Activated T-cell treated with anti-CD3 and anti-CD28 coated beads, Interleukin-2, amount 50 U/mL, for 72 hours (primary cell): ENCODE results near the gene SLC9A8. TPM values are rescaled to one million over a fixed set of nuclear protein-coding genes. Genes with fewer than 3 reads are reported as not detected.
A peak's percentile ranks its signal among the peaks of the same experiment; 100 is the strongest.
"Not testable (repeated sequence)": the region's sequence is repeated elsewhere in the genome, so short reads cannot be mapped to it uniquely, and the experiment has no call there.

Experiments used
- ATAC-seq, 2 donors: fragments of 150-1000 bp; cut with Tn5 transposase; replicated peaks in 1 of 2; 2 replicates each; pipeline ENCODE4 v1.10.0; 2021; ENCODE audit warnings: moderate library complexity in 2 of 2, mild to moderate bottlenecking in 1 of 2
- DNase-seq, 2 donors: peaks; one replicate each; pipeline ENCODE4 v3.0.0; 2021 to 2022; ENCODE audit warnings: mixed read lengths in 1 of 2
- H3K27ac Mint-ChIP-seq: one replicate; pipeline ENCODE4 v1.8.0; 2022; ENCODE audit warnings: mild to moderate bottlenecking, moderate library complexity, mixed read lengths
- H3K27me3 Mint-ChIP-seq: one replicate; pipeline ENCODE4 v1.8.0; 2022; ENCODE audit warnings: low read depth, mixed read lengths
- H3K36me3 Mint-ChIP-seq, 2 donors: one replicate each; pipeline ENCODE4 v1.8.0; 2022; ENCODE audit warnings: mixed read lengths in 2 of 2, mild to moderate bottlenecking in 1 of 2; ENCODE audit not compliant: insufficient read depth in 2 of 2
- H3K4me1 Mint-ChIP-seq: one replicate; pipeline ENCODE4 v1.8.0; 2022; ENCODE audit warnings: low read depth, mixed read lengths
- H3K4me3 Mint-ChIP-seq, 2 donors: one replicate each; pipeline ENCODE4 v1.8.0; 2022; ENCODE audit warnings: mild to moderate bottlenecking in 2 of 2, mixed read lengths in 2 of 2, moderate library complexity in 2 of 2
- H3K9me3 Mint-ChIP-seq, 2 donors: one replicate each; pipeline ENCODE4 v1.8.0; 2022; ENCODE audit warnings: mixed read lengths in 2 of 2
- total RNA-seq, 2 donors: library from RNA; stranded (reverse); gene quantifications; one replicate each; pipeline ENCODE4 v1.2.3, GENCODE V29; 2022

The SLC9A8 gene
- total RNA-seq, 2 donors from 2014 or later: 19.0 to 19.9 TPM

GRCh38 chr20:49794336-49795134 is 18.1 kb upstream of the SLC9A8 start:
- peak overlapping the region in 1 of 2 donors; percentile 2 for H3K4me3 Mint-ChIP-seq
- H3K9me3 Mint-ChIP-seq: no peaks in the 10 kb centered on the region
- peaks cover 7% of the 10 kb centered on the region for H3K4me1 Mint-ChIP-seq
- ATAC-seq (peak; percentile 65 to 97), DNase-seq (no peak)
- H3K36me3 Mint-ChIP-seq: no peaks in the 10 kb centered on the region
- H3K27me3 Mint-ChIP-seq: peaks cover 53% of the 10 kb centered on the region
- no peak overlapping the region for H3K27ac Mint-ChIP-seq

GRCh38 chr20:49795135-49795424 is 17.5 kb upstream of the SLC9A8 start:
- peaks cover 7% of the 10 kb centered on the region for H3K4me1 Mint-ChIP-seq
- peak overlapping the region in 1 of 2 donors; percentile 2 for H3K4me3 Mint-ChIP-seq
- H3K9me3 Mint-ChIP-seq: no peaks in the 10 kb centered on the region
- no peak for ATAC-seq
- DNase-seq: no peak
- H3K36me3 Mint-ChIP-seq: no peaks in the 10 kb centered on the region
- H3K27ac Mint-ChIP-seq: no peak overlapping the region
- H3K27me3 Mint-ChIP-seq: peaks cover 48% of the 10 kb centered on the region

- H3K27me3 Mint-ChIP-seq: peaks cover 41% of the 10 kb centered on the region
- H3K4me3 Mint-ChIP-seq: no peak overlapping the region
- H3K4me1 Mint-ChIP-seq: peaks cover 21% of the 10 kb centered on the region
- ATAC-seq (no peak), DNase-seq (no peak)
- H3K9me3 Mint-ChIP-seq: no peaks in the 10 kb centered on the region
- H3K27ac Mint-ChIP-seq: no peak overlapping the region
- H3K36me3 Mint-ChIP-seq: no peaks in the 10 kb centered on the region
Measured at GRCh38 chr20:49796600-49797343, 15.9 kb upstream of the SLC9A8 start.

- Mint-ChIP-seq H3K9me3 (no peaks in the 10 kb centered on the region), H3K27ac (no peak overlapping the region), H3K4me1 (peaks cover 25% of the 10 kb centered on the region), H3K27me3 (peaks cover 37% of the 10 kb centered on the region), H3K36me3 (no peaks in the 10 kb centered on the region), H3K4me3 (no peak overlapping the region)
- ATAC-seq: no peak
- no peak for DNase-seq
Measured at GRCh38 chr20:49797344-49797615, 15.3 kb upstream of the SLC9A8 start.

- DNase-seq: no peak
- Mint-ChIP-seq H3K4me1 (peaks cover 35% of the 10 kb centered on the region), H3K9me3 (no peaks in the 10 kb centered on the region), H3K27me3 (peaks cover 37% of the 10 kb centered on the region), H3K4me3 (no peak overlapping the region), H3K27ac (no peak overlapping the region), H3K36me3 (no peaks in the 10 kb centered on the region)
- ATAC-seq: no peak
Measured at GRCh38 chr20:49798718-49799117, 13.9 kb upstream of the SLC9A8 start.

GRCh38 chr20:49799698-49800097 is 12.9 kb upstream of the SLC9A8 start:
- Mint-ChIP-seq H3K9me3 (no peaks in the 10 kb centered on the region), H3K36me3 (no peaks in the 10 kb centered on the region), H3K4me3 (no peak overlapping the region), H3K27me3 (peaks cover 33% of the 10 kb centered on the region), H3K4me1 (peaks cover 42% of the 10 kb centered on the region), H3K27ac (no peak overlapping the region)
- ATAC-seq: no peak
- DNase-seq: no peak

GRCh38 chr20:49803418-49803817 is 9.2 kb upstream of the SLC9A8 start:
- no peaks in the 10 kb centered on the region for H3K9me3 Mint-ChIP-seq
- ATAC-seq: no peak
- H3K4me3 Mint-ChIP-seq: peak overlapping the region in 1 of 2 donors; percentile 11
- no peaks in the 10 kb centered on the region for H3K36me3 Mint-ChIP-seq
- no peak overlapping the region for H3K27ac Mint-ChIP-seq
- H3K4me1 Mint-ChIP-seq: peaks cover 62% of the 10 kb centered on the region
- peaks cover 6% of the 10 kb centered on the region for H3K27me3 Mint-ChIP-seq
- DNase-seq: no peak

- H3K36me3 Mint-ChIP-seq: no peaks in the 10 kb centered on the region
- no peaks in the 10 kb centered on the region for H3K27me3 Mint-ChIP-seq
- H3K27ac Mint-ChIP-seq: peak overlapping the region; percentile 3
- H3K4me1 Mint-ChIP-seq: peaks cover 62% of the 10 kb centered on the region
- no peak for DNase-seq
- H3K9me3 Mint-ChIP-seq: no peaks in the 10 kb centered on the region
- H3K4me3 Mint-ChIP-seq: peak overlapping the region; percentile 10 to 18
- ATAC-seq: no peak
Measured at GRCh38 chr20:49804364-49804763, 8.3 kb upstream of the SLC9A8 start.

- not testable (repeated sequence) for H3K9me3 Mint-ChIP-seq
- peak overlapping the region; percentile 43 for H3K27ac Mint-ChIP-seq
- H3K4me1 Mint-ChIP-seq: peaks cover 66% of the 10 kb centered on the region
Measured at GRCh38 chr20:49805224-49805876, 7.3 kb upstream of the SLC9A8 start.

GRCh38 chr20:49808753-49809152 is 3.9 kb upstream of the SLC9A8 start:
- Mint-ChIP-seq H3K27ac (no peak overlapping the region), H3K36me3 (peaks cover 3 to 4% of the 10 kb centered on the region in 2 donors), H3K9me3 (peaks cover 0 to 2% of the 10 kb centered on the region in 2 donors), H3K4me1 (peaks cover 61% of the 10 kb centered on the region), H3K27me3 (no peaks in the 10 kb centered on the region), H3K4me3 (no peak overlapping the region)
- ATAC-seq: no peak
- no peak for DNase-seq

More at GRCh38 chr20:49805224-49805876, 7.3 kb upstream of the SLC9A8 start:
- peak; percentile 91 to 92 for ATAC-seq
- peak; percentile 76 to 85 for DNase-seq
- not testable (repeated sequence) for H3K36me3 Mint-ChIP-seq, H3K27me3 Mint-ChIP-seq
- peak overlapping the region; percentile 23 to 38 for H3K4me3 Mint-ChIP-seq

GRCh38 chr20:49809803-49810359 is 2.7 kb upstream of the SLC9A8 start:
- H3K4me3 Mint-ChIP-seq: no peak overlapping the region
- ATAC-seq: no peak
- no peaks in the 10 kb centered on the region for H3K27me3 Mint-ChIP-seq
- no peak overlapping the region for H3K27ac Mint-ChIP-seq
- peaks cover 4% of the 10 kb centered on the region in 2 donors for H3K36me3 Mint-ChIP-seq
- no peak for DNase-seq
- H3K9me3 Mint-ChIP-seq: peaks cover 0 to 2% of the 10 kb centered on the region in 2 donors
- peaks cover 63% of the 10 kb centered on the region for H3K4me1 Mint-ChIP-seq

GRCh38 chr20:49810491-49811190 is 2.0 kb upstream of the SLC9A8 start:
- ATAC-seq (no peak), DNase-seq (no peak)
- Mint-ChIP-seq H3K9me3 (peaks cover 0 to 2% of the 10 kb centered on the region in 2 donors), H3K4me1 (peaks cover 60% of the 10 kb centered on the region), H3K27me3 (no peaks in the 10 kb centered on the region), H3K4me3 (no peak overlapping the region), H3K36me3 (peaks cover 6 to 9% of the 10 kb centered on the region in 2 donors), H3K27ac (no peak overlapping the region)
